Middle frontal gyrus (tissue), 1 donor: ENCODE data around the gene PPP1R14B.

Experiments used
- DNase-seq: peaks from one replicate; pipeline ENCODE4 v3.0.0-alpha.2; 2015; ENCODE audit warnings: low spot score; ENCODE audit errors: extremely low spot score

The PPP1R14B gene

DNA sequence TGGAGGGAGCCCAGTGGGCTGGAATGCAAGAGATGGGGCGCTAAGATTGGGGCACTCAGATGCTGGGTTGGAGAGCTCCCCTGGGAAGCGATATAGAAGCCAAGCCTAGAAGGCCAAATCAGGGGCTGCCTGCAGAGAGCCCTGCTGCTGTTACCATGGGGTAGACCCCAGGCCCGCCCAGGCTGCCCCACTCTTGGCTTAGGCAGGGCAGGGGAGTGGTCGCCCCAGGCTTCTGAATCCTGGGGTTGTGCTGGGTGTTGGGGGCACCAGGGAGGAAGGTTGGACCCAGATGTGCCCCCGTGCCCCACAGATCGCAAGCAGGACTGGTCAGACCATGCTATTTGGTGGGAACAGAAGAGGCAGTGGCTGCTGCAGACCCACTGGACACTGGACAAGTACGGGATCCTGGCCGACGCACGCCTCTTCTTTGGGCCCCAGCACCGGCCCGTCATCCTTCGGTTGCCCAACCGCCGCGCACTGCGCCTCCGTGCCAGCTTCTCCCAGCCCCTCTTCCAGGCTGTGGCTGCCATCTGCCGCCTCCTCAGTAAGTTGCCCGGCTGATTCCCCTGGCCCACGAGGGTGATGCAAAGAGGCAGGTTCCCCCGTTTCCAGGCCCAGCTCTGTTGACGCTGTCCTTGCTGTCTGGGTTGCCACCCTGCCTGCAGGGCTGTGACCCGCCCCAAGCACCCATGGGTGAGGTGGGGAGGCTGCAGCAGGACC, 36.3 kb downstream of the PPP1R14B start:
- DNase-seq: no peak

- no peak for DNase-seq
Observed at GRCh38 chr11:64209563-64209843, 37.2 kb downstream of the PPP1R14B start.

DNA sequence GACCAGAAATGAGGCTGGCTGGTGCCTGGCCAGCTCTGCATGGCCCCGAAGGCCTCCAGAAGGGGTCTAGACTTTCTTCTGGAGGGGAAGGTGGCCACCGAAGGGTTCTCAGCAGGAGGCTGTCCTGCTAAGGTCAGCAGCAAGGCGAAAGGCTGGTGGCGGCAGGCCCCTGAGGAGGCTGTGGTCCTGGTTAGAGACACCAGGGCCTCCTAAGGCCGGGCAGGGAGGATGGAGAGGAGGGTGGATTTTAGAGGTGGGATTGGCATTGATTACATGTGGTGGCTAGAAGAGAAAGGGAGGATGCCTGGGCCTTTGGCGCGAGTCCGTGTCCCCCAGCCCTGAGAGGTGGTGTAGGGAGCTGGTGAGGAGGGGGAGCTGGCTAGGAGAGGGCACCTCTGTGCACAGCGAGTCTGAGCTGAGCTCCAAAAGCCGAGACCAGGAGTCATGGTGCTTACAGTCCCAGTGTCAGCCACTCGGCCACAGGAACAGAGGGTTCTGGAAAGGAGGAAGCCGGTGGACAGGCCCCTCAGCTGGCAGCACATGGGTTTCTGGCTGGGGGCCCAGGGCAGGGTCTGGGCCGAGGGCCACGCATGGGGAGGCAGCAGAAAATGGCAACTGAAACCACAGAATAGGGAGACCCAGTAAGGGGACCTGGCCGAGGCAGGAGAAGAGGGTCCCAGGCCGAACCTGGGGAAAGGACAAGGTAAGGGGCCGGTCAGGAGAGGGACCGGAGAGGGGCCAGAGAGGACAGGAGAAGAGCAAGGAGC, 37.8 kb downstream of the PPP1R14B start:
- DNase-seq: no peak

DNA sequence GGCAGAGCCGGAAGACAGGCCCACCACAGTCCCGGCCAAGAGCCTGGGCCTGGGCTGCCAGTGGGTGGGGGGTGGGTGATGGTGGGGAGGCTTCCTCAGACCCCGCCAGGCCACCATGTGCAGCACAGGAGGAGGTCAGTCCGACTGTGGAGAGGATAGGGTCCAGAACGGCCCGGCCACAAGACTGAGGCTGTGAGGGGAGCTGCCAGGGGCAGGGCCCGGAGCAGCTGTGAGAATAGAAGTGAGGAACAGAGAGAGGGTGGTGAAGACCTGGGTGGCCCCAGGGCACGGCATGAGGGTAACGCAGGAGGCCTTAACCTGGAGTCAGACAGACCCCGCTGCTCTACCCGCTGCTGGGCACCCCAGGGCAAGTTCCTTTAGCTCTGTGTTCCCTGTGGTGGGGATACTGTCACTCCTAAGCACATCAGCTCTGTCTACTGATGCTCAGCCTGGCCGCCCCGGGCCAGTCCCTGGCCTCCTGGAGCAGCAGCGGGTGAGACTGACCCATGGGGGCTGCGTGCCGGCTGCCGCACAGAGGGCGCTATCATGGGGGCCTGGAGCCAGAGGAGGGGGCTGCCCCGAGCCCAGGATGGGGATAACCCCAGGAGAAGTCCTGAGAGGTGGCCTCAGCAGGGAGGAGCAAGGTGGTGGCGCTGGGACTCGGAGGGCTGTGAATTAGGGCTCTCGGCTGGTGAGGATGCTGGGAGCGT, 38.5 kb downstream of the PPP1R14B start:
- DNase-seq: no peak

GRCh38 chr11:64207256-64208085, 39.3 kb downstream of the PPP1R14B start:
- DNase-seq: no peak

- no peak for DNase-seq
Observed at GRCh38 chr11:64206457-64207255, 40.1 kb downstream of the PPP1R14B start, which contains the start of gene FERMT3. Gene FERMT3 (plus strand): TSS chr11:64206721. CDS start chr11:64207365, 644 bp downstream.

DNA sequence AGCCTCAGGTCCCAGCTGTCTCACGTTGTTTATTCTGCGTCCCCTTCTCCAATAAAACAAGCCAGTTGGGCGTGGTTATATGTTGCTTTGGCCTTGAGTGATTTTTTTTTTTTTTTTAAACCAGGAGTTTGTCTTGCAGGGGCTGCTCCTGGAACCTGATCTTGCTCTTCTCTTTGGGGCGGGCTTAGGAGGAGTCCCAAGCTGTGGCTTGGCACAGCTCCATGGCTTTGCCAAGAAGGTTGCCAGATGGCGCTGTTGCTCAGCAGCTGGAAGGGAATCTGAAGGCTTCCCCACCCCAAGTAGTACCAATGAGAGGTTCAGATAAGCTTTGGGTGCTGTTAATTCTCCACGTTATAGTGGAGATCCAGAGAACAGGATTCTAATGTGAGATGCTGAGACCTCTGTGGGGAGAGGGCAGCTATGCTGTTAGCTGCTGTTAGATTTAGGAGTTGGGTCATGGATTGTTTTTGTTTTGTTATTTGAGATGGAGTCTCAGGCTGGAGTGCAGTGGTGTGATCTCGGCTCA, 42.2 kb downstream of the PPP1R14B start:
- DNase-seq: peak; percentile 85

DNA sequence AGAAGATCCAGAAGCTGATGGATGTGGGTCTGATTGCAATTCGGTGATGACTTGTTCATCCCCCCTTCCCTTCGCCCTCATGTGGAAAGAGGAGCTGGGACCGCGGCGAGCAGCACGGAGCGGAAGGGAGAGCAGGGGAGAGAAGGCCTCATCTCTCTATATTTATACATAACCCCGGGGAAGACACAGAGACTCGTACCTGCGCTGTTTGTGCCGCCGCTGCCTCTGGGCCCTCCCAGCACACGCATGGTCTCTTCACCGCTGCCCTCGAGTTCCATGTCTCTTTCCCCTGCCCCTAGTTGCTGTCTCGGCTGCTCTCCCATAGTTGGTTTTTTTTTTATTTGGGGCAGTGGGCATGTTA, 42.7 kb downstream of the PPP1R14B start:
- DNase-seq: no peak

- DNase-seq: no peak
Observed at GRCh38 chr11:64203421-64204079, 43.2 kb downstream of the PPP1R14B start.

DNA sequence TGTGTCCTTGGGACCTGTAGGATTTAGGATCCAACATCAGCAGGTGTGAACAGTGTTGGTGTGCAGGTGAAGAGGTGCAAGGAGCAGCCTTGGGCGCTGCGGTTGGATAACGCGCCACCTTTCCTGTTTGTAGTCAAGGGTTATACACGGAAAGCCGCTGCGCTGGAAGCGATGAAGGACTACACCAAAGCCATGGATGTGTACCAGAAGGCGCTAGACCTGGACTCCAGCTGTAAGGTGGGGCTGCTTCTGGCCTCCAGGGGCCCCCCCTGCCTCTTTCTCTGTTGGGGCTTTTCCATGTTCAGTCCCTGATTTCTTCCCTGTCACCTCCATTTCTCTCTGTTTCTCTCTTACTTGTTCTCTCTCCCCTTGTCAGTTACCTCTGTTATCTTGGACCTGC, 43.8 kb downstream of the PPP1R14B start:
- no peak for DNase-seq

GRCh38 chr11:64201543-64201942, 45.2 kb downstream of the PPP1R14B start:
- DNase-seq: no peak

DNA sequence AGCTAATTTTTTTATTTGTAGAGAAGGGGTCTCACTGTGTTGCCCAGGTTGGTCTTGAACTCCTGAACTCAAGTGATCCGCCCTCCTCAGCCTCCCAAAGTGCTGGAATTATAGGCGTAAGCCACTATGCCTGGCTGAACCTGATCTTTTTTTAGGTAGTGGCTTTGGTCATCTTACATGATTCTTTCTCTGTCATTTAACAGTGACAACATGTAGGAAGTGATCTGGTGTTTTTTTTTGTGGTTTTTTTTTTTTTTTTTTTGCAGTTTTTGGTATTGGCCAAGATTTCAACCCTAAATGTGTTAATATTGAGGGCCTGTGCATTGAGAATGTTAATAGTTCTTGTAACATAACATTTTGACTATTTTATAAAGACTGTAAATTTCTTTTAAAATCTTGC, 48.2 kb downstream of the PPP1R14B start:
- DNase-seq: no peak

DNA sequence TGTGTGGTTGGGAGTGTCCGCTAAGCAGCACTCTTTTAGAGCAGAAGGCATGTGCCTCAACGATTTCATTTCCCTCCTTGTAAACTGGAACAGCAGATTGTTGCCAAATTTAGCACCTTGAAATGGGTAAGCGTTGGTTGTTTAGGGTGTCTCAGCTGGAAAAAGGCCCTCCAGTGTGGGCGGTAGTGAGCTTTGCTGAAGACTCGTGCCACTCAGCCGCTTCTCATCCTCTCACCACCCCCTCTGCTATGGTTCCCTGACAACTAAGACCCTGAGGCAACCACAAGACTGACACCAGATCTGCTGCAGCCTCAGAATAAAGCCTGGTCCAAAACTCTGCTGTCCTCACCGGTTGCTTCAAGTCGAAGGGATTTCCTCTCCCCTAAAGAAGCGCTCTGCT, 50.1 kb downstream of the PPP1R14B start:
- no peak for DNase-seq
